GM23338 (cell line): ENCODE data around the gene CYP1B1. TPM values are rescaled to one million over a fixed set of nuclear protein-coding genes. Genes with fewer than 3 reads are reported as not detected.
A peak's percentile ranks its signal among the peaks of the same experiment; 100 is the strongest.
"Not testable (repeated sequence)": the region's sequence is repeated elsewhere in the genome, so short reads cannot be mapped to it uniquely, and the experiment has no call there.

Experiments
- ATAC-seq: fragments of 200-7000 bp; cut with Tn5 transposase; 3 replicates; pipeline ENCODE4 v1.9.1; 2020
- DNase-seq: peaks from one replicate; pipeline ENCODE4 v3.0.0-alpha.2; 2015; ENCODE audit warnings: low spot score
- H2AFZ ChIP-seq: fragments of 200-600 bp; sonication (generic); 2 replicates; pipeline ENCODE4 v1.8.0; 2016; ENCODE audit warnings: antibody characterized with exemption, mild to moderate bottlenecking, moderate library complexity
- H3F3A ChIP-seq: fragments of 200-600 bp; sonication (generic); replicated peaks from 2 replicates; pipeline ENCODE4 v1.8.0; 2017; ENCODE audit warnings: antibody characterized with exemption, mixed run types, low read depth
- H3K27ac ChIP-seq: fragments of 200-600 bp; sonication (generic); 2 replicates; pipeline ENCODE4 v1.6.1; 2016; ENCODE audit warnings: low read depth
- H3K27me3 ChIP-seq: fragments of 200-600 bp; sonication (generic); 2 replicates; pipeline ENCODE4 v1.8.0; 2016; ENCODE audit warnings: mild to moderate bottlenecking, mixed run types, moderate library complexity; ENCODE audit not compliant: insufficient read depth
- H3K36me3 ChIP-seq: fragments of 200-600 bp; sonication (generic); 2 replicates; pipeline ENCODE4 v1.8.0; 2016; ENCODE audit warnings: mild to moderate bottlenecking; ENCODE audit not compliant: insufficient read depth
- H3K4me1 ChIP-seq: fragments of 200-600 bp; sonication (generic); 2 replicates; pipeline ENCODE4 v1.8.0; 2016; ENCODE audit warnings: mild to moderate bottlenecking, moderate library complexity; ENCODE audit not compliant: insufficient read depth
- H3K4me2 ChIP-seq: fragments of 200-600 bp; sonication (generic); 2 replicates; pipeline ENCODE4 v1.7.1; 2017; ENCODE audit warnings: mixed run types
- H3K4me3 ChIP-seq: fragments of 200-600 bp; sonication (generic); 2 replicates; pipeline ENCODE4 v1.6.1; 2016; ENCODE audit warnings: mixed run types
- H3K79me2 ChIP-seq: fragments of 200-600 bp; sonication (generic); replicated peaks from 2 replicates; pipeline ENCODE4 v1.8.0; 2017; ENCODE audit warnings: mild to moderate bottlenecking; ENCODE audit not compliant: insufficient read depth
- H3K9me2 ChIP-seq: fragments of 200-600 bp; sonication (generic); 2 replicates; pipeline ENCODE4 v1.8.0; 2017; ENCODE audit not compliant: insufficient read depth
- H4K20me1 ChIP-seq: fragments of 200-600 bp; sonication (generic); replicated peaks from 2 replicates; pipeline ENCODE4 v1.8.0; 2017; ENCODE audit warnings: mild to moderate bottlenecking; ENCODE audit not compliant: insufficient read depth
- H3K27ac Mint-ChIP-seq: 2 replicates; pipeline ENCODE4 v1.8.0; 2020; ENCODE audit warnings: inconsistent platforms, mild to moderate bottlenecking, moderate library complexity, mixed read lengths
- H3K27me3 Mint-ChIP-seq: 3 replicates; pipeline ENCODE4 v1.8.0; 2022; ENCODE audit warnings: low read depth, mild to moderate bottlenecking, moderate library complexity, mixed read lengths, inconsistent platforms; ENCODE audit not compliant: insufficient read depth, poor library complexity
- H3K36me3 Mint-ChIP-seq: 3 replicates; pipeline ENCODE4 v1.8.0; 2021; ENCODE audit warnings: low read depth, mild to moderate bottlenecking, inconsistent platforms, moderate library complexity, mixed read lengths
- H3K4me1 Mint-ChIP-seq: 3 replicates; pipeline ENCODE4 v1.8.0; 2020; ENCODE audit warnings: mild to moderate bottlenecking, inconsistent platforms, mixed read lengths
- H3K4me3 Mint-ChIP-seq: 3 replicates; pipeline ENCODE4 v1.8.0; 2021; ENCODE audit warnings: moderate library complexity, mild to moderate bottlenecking, inconsistent platforms, mixed read lengths
- H3K9me3 Mint-ChIP-seq: 3 replicates; pipeline ENCODE4 v1.8.0; 2020; ENCODE audit warnings: moderate library complexity, mild to moderate bottlenecking, inconsistent platforms, mixed read lengths
- CREB1 ChIP-seq: fragments of 250-450 bp; sonication (Bioruptor Pico); IDR thresholded peaks from 2 replicates; pipeline ENCODE4 v1.5.0; 2020; ENCODE audit warnings: low read depth, mild to moderate bottlenecking, moderate library complexity
- EZH2phosphoT487 ChIP-seq: fragments of 200-600 bp; sonication (generic); IDR thresholded peaks from one replicate; pipeline ENCODE4 v1.8.1; 2018; ENCODE audit warnings: antibody characterized with exemption; ENCODE audit not compliant: unreplicated experiment
- POLR2AphosphoS5 ChIP-seq: IDR thresholded peaks from 2 replicates; pipeline ENCODE4 v1.6.1; 2016; ENCODE audit warnings: antibody characterized with exemption, low read depth
- STAT1 ChIP-seq: IDR thresholded peaks from one replicate; pipeline ENCODE4 v1.6.1; 2016; ENCODE audit warnings: antibody characterized with exemption; ENCODE audit not compliant: unreplicated experiment
- polyA plus RNA-seq: library from polyadenylated mRNA; unstranded; fragments of >200 nt; fragmentation: Nextera tagmentation; extraction: Ambion mirVana; gene quantifications from 2 replicates; pipeline ENCODE4 v1.2.1, GENCODE V29; 2016
- total RNA-seq: library from RNA; depleted of rRNA; stranded (reverse); fragments of >200 nt; shearing (Covaris generic); gene quantifications from 2 replicates; pipeline ENCODE4 v1.2.3, GENCODE V29; 2014
- TF ChIP-seq, protein P1 (sequence below): IDR thresholded peaks from one replicate; pipeline ENCODE4 v1.6.1; 2018; ENCODE audit warnings: antibody characterized with exemption; ENCODE audit not compliant: unreplicated experiment
- TF ChIP-seq, protein P2 (sequence below): IDR thresholded peaks from 2 replicates; pipeline ENCODE4 v1.6.1; 2016; ENCODE audit warnings: antibody characterized with exemption
- TF ChIP-seq, protein P3 (sequence below), 2 experiments: fragments of 200-600 bp in 1 of 2; sonication (generic) in 1 of 2; conservative IDR thresholded peaks; 2 replicates each; pipeline versions ENCODE4 v1.5.1 to v1.6.1; 2016 to 2017; ENCODE audit warnings: antibody characterized with exemption in 2 of 2, low read depth in 2 of 2, mild to moderate bottlenecking in 2 of 2, moderate library complexity in 1 of 2

The CYP1B1 gene
- total and polyA plus RNA-seq, 2 experiments from 2014 or later, result 3.3 to 6.2 TPM

DNA sequence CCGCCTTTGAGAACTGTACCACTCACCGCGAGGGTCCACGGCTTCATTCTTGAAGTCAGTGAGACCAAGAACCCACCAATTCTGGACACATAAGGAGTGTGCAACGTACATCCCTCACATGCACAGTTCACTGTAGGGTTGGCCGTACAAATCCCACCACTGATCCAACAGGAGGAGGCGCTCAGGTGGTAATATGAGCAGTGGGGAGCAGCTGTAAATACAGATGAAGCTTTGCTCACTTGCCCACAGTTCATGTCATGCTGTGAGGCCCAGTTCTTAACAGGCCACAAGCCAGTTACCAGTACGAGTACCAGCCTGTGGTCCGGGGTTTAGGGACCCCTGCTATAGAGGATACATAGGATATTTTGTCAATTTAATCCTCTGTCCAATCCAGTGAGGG is 54.4 kb downstream of the CYP1B1 start (continued):
- TF ChIP-seq, protein P1, sequence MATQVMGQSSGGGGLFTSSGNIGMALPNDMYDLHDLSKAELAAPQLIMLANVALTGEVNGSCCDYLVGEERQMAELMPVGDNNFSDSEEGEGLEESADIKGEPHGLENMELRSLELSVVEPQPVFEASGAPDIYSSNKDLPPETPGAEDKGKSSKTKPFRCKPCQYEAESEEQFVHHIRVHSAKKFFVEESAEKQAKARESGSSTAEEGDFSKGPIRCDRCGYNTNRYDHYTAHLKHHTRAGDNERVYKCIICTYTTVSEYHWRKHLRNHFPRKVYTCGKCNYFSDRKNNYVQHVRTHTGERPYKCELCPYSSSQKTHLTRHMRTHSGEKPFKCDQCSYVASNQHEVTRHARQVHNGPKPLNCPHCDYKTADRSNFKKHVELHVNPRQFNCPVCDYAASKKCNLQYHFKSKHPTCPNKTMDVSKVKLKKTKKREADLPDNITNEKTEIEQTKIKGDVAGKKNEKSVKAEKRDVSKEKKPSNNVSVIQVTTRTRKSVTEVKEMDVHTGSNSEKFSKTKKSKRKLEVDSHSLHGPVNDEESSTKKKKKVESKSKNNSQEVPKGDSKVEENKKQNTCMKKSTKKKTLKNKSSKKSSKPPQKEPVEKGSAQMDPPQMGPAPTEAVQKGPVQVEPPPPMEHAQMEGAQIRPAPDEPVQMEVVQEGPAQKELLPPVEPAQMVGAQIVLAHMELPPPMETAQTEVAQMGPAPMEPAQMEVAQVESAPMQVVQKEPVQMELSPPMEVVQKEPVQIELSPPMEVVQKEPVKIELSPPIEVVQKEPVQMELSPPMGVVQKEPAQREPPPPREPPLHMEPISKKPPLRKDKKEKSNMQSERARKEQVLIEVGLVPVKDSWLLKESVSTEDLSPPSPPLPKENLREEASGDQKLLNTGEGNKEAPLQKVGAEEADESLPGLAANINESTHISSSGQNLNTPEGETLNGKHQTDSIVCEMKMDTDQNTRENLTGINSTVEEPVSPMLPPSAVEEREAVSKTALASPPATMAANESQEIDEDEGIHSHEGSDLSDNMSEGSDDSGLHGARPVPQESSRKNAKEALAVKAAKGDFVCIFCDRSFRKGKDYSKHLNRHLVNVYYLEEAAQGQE, result no peak
- no peak for TF ChIP-seq STAT1
- no peak for TF ChIP-seq EZH2phosphoT487
- no peak for TF ChIP-seq CREB1 (CRISPR knock-in tag)
- no peak for TF ChIP-seq POLR2AphosphoS5
- TF ChIP-seq, protein P2, sequence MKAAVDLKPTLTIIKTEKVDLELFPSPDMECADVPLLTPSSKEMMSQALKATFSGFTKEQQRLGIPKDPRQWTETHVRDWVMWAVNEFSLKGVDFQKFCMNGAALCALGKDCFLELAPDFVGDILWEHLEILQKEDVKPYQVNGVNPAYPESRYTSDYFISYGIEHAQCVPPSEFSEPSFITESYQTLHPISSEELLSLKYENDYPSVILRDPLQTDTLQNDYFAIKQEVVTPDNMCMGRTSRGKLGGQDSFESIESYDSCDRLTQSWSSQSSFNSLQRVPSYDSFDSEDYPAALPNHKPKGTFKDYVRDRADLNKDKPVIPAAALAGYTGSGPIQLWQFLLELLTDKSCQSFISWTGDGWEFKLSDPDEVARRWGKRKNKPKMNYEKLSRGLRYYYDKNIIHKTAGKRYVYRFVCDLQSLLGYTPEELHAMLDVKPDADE, result no peak

DNA sequence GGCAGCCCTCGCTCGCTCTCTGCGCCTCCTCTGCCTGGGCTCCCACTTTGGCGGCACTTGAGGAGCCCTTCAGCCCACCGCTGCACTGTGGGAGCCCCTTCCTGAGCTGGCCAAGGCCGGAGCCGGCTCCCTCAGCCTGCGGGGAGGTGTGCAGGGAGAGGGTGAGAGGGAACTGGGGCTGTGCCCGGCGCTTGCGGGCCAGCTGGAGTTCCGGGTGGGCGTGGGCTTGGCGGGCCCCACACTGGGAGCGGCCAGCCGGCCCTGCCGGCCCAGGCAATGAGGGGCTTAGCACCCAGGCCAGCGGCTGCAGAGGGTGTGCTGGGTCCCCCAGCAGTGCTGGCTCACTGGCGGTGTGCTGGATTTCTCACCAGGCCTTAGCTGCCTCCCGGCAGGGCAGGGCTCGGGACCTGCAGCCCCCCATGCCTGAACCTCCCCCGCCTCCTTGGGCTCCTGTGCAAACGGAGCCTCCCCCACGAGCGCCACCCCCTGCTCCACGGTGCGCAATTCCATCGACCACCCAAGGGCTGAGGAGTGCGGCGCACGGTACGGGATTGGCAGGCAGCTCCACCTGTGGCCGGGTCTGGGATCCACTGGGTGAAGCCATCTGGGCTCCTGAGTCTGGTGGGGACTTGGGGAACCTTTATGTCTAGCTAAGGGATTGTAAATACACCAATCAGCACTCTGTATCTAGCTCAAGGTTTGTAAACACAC is 55.4 kb downstream of the CYP1B1 start:
- not testable (repeated sequence) for H4K20me1 ChIP-seq, H3F3A ChIP-seq, H2AFZ ChIP-seq, H3K27ac Mint-ChIP-seq, H3K4me2 ChIP-seq, H3K4me1 Mint-ChIP-seq, H3K9me3 Mint-ChIP-seq, H3K36me3 Mint-ChIP-seq, H3K4me3 Mint-ChIP-seq, H3K4me1 ChIP-seq, H3K27me3 ChIP-seq, H3K27ac ChIP-seq, H3K9me2 ChIP-seq, H3K36me3 ChIP-seq, H3K4me3 ChIP-seq, H3K79me2 ChIP-seq, H3K27me3 Mint-ChIP-seq, DNase-seq
- peak; percentile 40; the same call in 1 of the 3 replicates for ATAC-seq
- TF ChIP-seq, protein P3, sequence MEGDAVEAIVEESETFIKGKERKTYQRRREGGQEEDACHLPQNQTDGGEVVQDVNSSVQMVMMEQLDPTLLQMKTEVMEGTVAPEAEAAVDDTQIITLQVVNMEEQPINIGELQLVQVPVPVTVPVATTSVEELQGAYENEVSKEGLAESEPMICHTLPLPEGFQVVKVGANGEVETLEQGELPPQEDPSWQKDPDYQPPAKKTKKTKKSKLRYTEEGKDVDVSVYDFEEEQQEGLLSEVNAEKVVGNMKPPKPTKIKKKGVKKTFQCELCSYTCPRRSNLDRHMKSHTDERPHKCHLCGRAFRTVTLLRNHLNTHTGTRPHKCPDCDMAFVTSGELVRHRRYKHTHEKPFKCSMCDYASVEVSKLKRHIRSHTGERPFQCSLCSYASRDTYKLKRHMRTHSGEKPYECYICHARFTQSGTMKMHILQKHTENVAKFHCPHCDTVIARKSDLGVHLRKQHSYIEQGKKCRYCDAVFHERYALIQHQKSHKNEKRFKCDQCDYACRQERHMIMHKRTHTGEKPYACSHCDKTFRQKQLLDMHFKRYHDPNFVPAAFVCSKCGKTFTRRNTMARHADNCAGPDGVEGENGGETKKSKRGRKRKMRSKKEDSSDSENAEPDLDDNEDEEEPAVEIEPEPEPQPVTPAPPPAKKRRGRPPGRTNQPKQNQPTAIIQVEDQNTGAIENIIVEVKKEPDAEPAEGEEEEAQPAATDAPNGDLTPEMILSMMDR (conservative IDR thresholded peaks at IDR 0.05; ENCODE audit: low read depth in 2 of 2), result 0 out of 4 replicates have a peak, but pooled peaks of 1 of the 2 experiments have one; percentile 0
